Prostate gland (tissue), 2 donors: ENCODE results near the gene WFS1.

Experiments
- CTCF ChIP-seq, 4 experiments: fragments of 200-600 bp in 2 of 4; fragments of 450-650 bp in 2 of 4; sonication (generic) in 2 of 4; IDR thresholded peaks; 1 replicate in 3 of 4; 2 replicates in 1 of 4; pipeline ENCODE4 v1.5.1; 2016 to 2019; ENCODE audit warnings: antibody characterized with exemption in 4 of 4, mild to moderate bottlenecking in 2 of 4, moderate library complexity in 2 of 4
- POLR2AphosphoS5 ChIP-seq: sonication (generic); formaldehyde crosslinking; IDR thresholded peaks from one replicate; pipeline ENCODE4 v1.6.1; 2017; ENCODE audit warnings: antibody characterized with exemption

- TF ChIP-seq CTCF (IDR thresholded peaks at IDR 0.05) = no peak
- no peak for TF ChIP-seq POLR2AphosphoS5
These were observed 67.8 kb downstream of the WFS1 start for GRCh38 chr4:6337331-6337935.
